C4-2B (cell line): Measurements from ENCODE around the gene CD69.

ENCODE experiments used
- H3K27ac ChIP-seq: fragments of 450-650 bp; 2 replicates; pipeline ENCODE4 v1.5.1; 2017
- CTCF ChIP-seq: fragments of 450-650 bp; conservative IDR thresholded peaks from 2 replicates; pipeline ENCODE4 v1.5.1; 2017; ENCODE audit warnings: mild to moderate bottlenecking
- ZFX ChIP-seq: fragments of 450-650 bp; IDR thresholded peaks from 2 replicates; pipeline ENCODE4 v1.6.1; 2017

The CD69 gene

GRCh38 chr12:9729082-9729481 is 31.6 kb downstream of the CD69 start:
- no peak overlapping the region for H3K27ac ChIP-seq
- TF ChIP-seq ZFX (no peak), CTCF (no peak)

GRCh38 chr12:9727813-9728212 is 32.9 kb downstream of the CD69 start:
- H3K27ac ChIP-seq: no peak overlapping the region
- TF ChIP-seq ZFX (no peak), CTCF (no peak)

- H3K27ac ChIP-seq: no peak overlapping the region
- TF ChIP-seq ZFX (no peak), CTCF (no peak)
These were observed 35.4 kb downstream of the CD69 start for GRCh38 chr12:9725213-9725870.

GRCh38 chr12:9724023-9724422 is 36.7 kb downstream of the CD69 start:
- no peak for TF ChIP-seq CTCF
- no peak for TF ChIP-seq ZFX
- no peak overlapping the region for H3K27ac ChIP-seq

- peak overlapping the region; percentile 38; the same call in 1 of the 2 replicates for H3K27ac ChIP-seq
These were observed 39.2 kb downstream of the CD69 start for GRCh38 chr12:9721394-9722092.

GRCh38 chr12:9719790-9720189 is 40.9 kb downstream of the CD69 start:
- H3K27ac ChIP-seq: peak overlapping the region; percentile 24
- TF ChIP-seq ZFX: no peak

More at GRCh38 chr12:9721394-9722092, 39.2 kb downstream of the CD69 start:
- TF ChIP-seq CTCF (no peak), ZFX (no peak)

- no peak overlapping the region for H3K27ac ChIP-seq
- TF ChIP-seq ZFX (no peak), CTCF (no peak)
These were observed 41.7 kb downstream of the CD69 start for GRCh38 chr12:9718968-9719367.
